GM20431 (cell line): ENCODE results near the gene MEGF10.

Experiments used
- in situ Hi-C: fragments of 300-500 bp; cut with MseI, MboI; formaldehyde crosslinking; loops from one replicate; pipeline ENCODE4 v1.15.0; 2020; ENCODE audit warnings: low sequenced_read_pairs; ENCODE audit not compliant: unreplicated experiment

The MEGF10 gene

GRCh38 chr5:127400946-127401670 is 110.5 kb downstream of the MEGF10 start:
- in situ Hi-C loops: no loop called here

- in situ Hi-C loops: no loop called here
These were observed 111.8 kb downstream of the MEGF10 start for GRCh38 chr5:127402361-127402760.

- in situ Hi-C loops: no loop called here
These were observed 113.6 kb downstream of the MEGF10 start for GRCh38 chr5:127404190-127404589.

- in situ Hi-C loops: no loop called here
These were observed 115.9 kb downstream of the MEGF10 start for GRCh38 chr5:127406326-127407121.

DNA sequence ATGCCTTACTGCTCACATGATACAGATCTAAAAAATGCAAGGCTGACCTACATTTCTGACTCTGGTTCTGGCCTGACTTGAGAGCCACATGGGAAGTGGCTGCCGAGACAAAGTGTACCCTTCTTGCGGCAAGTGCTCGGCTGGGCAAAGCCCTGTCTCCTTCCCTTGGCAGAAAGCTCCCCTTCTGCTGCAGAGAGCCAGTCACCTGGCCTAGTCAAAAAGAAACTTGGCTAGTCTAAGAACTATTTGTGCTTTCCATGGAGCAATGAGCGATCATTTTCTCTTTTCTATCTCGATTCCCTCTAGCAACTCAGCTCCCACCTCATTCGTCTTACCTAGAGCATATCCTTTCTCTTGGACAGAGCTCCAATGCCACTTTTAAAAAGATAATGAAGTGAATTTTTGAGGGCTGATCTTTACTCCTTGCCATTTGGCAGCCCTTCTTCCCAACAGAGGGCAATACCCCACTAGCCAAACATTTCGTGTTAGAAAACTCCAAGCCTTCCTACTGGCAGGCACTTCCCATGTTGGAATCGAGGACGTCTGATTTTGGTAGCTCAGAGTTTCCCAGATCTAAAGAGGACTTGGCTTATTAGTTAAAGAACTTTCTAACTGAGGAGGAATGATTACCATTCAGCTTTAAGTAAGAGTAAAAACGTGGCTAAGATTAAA is 118.8 kb downstream of the MEGF10 start:
- in situ Hi-C loops: no loop called here

- in situ Hi-C loops: no loop called here
These were observed 119.5 kb downstream of the MEGF10 start for GRCh38 chr5:127409921-127410675.

DNA sequence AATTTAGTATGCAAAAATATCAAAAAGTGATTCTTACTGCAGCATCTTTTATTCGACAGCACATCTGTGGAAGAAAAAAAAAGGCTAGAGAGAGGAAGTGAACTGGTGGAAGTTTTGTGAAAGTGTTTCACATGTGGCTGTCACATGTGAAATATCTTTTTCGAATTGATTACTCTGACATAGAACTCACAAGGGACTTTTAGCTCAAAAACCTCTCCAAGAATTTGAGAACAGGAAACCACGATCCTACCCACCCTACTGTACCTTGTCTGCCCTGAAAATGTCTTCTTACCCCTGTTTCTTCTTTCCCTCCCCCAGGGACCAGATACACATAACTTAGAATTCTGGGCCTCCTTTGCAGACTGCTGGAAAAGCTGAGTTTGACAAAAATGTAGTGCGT is 120.4 kb downstream of the MEGF10 start:
- in situ Hi-C loops: no loop called here

DNA sequence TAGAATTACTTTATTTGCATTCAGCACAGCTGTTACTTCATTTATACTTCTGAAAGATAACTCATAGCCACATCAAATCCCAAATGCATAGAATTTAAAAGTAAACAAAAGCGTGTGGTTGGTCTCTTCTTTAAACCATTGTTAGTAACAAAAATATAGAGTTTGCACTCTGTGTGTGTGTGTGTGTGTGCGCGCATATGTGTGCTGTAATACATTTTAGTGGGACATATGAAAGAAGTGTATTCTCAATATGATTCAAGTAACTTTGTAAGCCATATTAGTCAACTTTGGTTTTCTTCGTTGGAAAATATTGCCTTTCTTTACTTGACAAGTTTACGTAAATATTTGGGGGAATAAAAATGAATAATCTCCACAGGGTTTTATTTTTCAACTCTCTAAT is 120.8 kb downstream of the MEGF10 start:
- in situ Hi-C loops: no loop called here

DNA sequence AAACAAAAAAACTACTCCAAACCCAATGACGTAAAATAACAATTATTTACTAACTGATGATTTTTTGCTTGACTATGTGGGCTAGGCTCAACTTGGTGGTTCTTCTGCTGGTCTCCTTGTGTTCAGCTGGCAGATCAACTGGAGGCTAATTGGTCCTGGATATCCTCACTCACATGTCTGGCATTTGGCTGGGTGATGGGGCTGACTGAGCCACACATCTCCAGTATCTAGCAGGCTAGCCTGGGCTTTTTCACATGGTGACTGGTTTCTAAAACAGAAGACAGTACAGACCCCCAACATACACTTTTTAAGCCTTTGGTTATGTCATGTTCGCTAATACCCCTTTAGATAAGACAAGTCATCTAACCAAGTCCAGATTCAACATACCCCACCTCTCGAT is 122.1 kb downstream of the MEGF10 start:
- in situ Hi-C loops: no loop called here

DNA sequence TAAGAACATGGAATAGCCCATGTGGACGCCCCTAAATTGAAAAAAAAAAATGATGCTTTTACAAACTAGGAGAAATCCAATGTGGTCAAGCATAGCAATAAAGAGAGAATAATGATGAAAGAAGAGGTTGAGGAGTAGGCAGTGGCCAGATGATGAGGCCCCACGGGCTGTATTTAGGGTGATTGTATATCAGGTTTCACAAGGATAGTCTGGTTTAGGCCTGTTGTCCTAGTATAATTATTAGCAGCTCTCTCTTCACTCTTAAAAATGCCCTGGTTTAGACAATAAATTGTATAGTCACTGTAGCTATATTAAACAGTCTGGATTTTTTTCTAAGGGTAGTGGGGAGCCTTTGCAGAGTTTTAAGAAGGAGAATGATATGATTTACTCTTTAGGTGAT is 124.4 kb downstream of the MEGF10 start:
- in situ Hi-C loops: no loop called here

DNA sequence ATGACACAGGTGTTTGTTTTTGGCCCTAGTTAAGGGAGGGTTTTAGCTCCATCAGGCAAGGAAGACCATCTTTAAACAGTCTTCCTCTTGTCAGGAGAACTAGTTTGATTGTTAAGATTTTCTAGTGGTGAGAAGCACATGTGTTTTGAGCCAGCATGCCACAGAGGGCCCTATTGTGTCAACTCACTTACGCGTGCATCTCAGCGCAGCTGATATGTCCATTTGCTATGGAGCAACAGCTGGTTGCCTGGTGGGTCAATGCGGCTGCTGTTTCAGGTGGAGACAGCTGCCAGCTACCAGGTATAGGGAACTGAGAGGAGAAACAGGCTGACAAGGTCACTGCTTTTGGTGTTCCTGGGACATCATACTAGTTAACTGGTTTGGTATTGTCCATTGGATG is 126.3 kb downstream of the MEGF10 start:
- in situ Hi-C loops: no loop called here

- in situ Hi-C loops: no loop called here
These were observed 126.9 kb downstream of the MEGF10 start for GRCh38 chr5:127417528-127417927.

- in situ Hi-C loops: no loop called here
These were observed 127.8 kb downstream of the MEGF10 start for GRCh38 chr5:127418367-127418766.

DNA sequence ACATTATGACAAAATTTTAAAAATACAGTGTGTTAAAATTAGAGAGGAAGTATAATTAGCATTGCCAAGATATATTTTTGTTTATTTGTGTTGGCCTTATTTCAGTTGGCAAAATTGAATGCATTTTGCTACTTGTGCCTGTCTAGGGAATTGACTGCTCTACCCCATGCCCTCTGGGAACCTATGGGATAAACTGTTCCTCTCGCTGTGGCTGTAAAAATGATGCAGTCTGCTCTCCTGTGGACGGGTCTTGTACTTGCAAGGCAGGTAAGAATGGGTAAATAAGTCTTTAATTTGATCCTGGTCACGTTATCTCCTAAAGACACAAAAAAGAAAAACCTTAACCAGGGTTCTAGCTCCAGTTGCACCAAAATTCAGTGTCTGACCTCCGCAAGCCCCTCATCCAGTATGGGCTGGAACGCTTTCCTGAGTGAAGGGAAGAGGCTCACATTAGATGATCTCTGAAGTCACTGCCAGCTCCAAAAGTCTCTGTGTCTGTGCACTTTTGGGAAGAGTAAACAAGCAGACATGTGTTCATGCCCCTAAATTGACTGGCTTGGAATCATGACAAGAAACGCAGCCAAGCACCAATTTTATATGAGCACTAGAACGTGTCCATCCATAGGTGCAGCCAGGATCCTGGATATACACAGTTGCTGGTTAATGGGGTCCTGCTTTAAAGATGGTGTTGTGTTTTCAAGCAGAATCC is 128.5 kb downstream of the MEGF10 start:
- in situ Hi-C loops: no loop called here

DNA sequence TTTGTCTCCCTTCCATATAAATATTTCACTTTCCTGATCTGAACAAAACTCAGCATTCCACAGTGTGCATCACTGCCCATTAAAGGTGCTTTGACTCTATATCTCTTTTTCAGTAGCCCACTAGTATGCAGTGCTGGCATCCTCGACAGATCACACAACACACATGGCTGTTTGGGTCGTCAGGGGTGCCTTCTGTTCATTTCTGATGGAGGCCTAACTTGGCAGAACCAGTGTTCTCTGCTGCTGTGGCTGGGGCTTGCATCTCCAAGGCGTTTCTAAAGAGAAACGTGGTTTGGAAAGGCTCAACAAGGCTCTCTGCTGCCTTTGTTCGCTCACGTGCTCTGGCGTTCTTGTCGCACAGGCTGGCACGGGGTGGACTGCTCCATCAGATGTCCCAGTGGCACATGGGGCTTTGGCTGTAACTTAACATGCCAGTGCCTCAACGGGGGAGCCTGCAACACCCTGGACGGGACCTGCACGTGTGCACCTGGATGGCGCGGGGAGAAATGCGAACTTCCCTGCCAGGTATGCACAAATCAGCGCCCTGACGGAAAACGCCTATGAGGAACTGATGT is 129.2 kb downstream of the MEGF10 start:
- in situ Hi-C loops: no loop called here

DNA sequence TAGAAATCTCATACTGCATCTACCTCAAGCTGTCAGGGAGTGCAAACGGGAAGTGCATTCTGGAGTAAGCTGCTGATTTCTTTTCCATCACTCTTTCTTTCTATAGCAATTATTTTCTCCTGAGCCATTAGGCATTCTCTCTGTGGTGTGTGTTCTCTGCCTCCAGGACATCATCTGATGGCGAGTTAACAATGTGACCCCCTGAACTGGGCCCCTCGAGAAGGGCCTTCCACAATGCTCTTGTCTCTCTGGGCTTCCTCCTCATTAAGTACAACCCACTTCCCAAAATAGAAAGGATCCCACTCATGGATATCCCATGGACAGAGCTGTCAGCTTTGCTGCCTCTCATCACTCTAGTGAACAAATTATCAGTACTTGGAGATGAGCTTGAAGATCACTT is 130.2 kb downstream of the MEGF10 start:
- in situ Hi-C loops: no loop called here

- in situ Hi-C loops: no loop called here
These were observed 130.9 kb downstream of the MEGF10 start for GRCh38 chr5:127421471-127421870.

- in situ Hi-C loops: no loop called here
These were observed 132.7 kb downstream of the MEGF10 start for GRCh38 chr5:127423173-127423798.

- in situ Hi-C loops: no loop called here
These were observed 134.4 kb downstream of the MEGF10 start for GRCh38 chr5:127425037-127425436.
